ENCODE results near the gene C2orf42.

- TF ChIP-seq POLR2A (IDR thresholded peaks at IDR 0.05; ENCODE audit: low read depth, low read length) (no peak), POLR2AphosphoS5 (IDR thresholded peaks at IDR 0.05; ENCODE audit: low read depth, low read length) (no peak), TAF1 (IDR thresholded peaks at IDR 0.05; ENCODE audit: low read depth, low read length) (no peak), SPI1 (IDR thresholded peaks at IDR 0.05; ENCODE audit: low read depth, low read length) (no peak), PAX5 (IDR thresholded peaks at IDR 0.05; ENCODE audit: insufficient read depth, low read length, severe bottlenecking) (no peak), POU2F2 (IDR thresholded peaks at IDR 0.05; ENCODE audit: low read depth, low read length) (no peak)
Measured at GRCh38 chr2:70199320-70199864, 8.6 kb upstream of the C2orf42 start.

All from GM12891 (cell line).